ENCODE results near the gene FST.

- TF ChIP-seq, protein P1, sequence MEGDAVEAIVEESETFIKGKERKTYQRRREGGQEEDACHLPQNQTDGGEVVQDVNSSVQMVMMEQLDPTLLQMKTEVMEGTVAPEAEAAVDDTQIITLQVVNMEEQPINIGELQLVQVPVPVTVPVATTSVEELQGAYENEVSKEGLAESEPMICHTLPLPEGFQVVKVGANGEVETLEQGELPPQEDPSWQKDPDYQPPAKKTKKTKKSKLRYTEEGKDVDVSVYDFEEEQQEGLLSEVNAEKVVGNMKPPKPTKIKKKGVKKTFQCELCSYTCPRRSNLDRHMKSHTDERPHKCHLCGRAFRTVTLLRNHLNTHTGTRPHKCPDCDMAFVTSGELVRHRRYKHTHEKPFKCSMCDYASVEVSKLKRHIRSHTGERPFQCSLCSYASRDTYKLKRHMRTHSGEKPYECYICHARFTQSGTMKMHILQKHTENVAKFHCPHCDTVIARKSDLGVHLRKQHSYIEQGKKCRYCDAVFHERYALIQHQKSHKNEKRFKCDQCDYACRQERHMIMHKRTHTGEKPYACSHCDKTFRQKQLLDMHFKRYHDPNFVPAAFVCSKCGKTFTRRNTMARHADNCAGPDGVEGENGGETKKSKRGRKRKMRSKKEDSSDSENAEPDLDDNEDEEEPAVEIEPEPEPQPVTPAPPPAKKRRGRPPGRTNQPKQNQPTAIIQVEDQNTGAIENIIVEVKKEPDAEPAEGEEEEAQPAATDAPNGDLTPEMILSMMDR (conservative IDR thresholded peaks at IDR 0.05; ENCODE audit: low read depth, low read length): peak; percentile 52
- TF ChIP-seq EZH2 (IDR thresholded peaks at IDR 0.05; ENCODE audit: borderline replicate concordance, low read depth, low read length, poor library complexity, severe bottlenecking): no peak
These were observed 2.5 kb downstream of the FST start for GRCh38 chr5:53482717-53483638.

Data from A673 (cell line).